Measurements from ENCODE around the gene FAM43B. TPM values are rescaled to one million over a fixed set of nuclear protein-coding genes. Genes with fewer than 3 reads are reported as not detected.

Gene FAM43B
- total RNA-seq, 2 donors from 2014 or later = not detected

- ATAC-seq (replicated peaks in 1 of 2) (no peak), DNase-seq (no peak)
- Mint-ChIP-seq H3K27ac (no peak overlapping the region), H3K27me3 (ENCODE audit: low read depth) (peaks cover 27% of the 10 kb centered on the region), H3K4me1 (ENCODE audit: low read depth) (no peaks in the 10 kb centered on the region), H3K36me3 (ENCODE audit: insufficient read depth in 2 of 2) (no peaks in the 10 kb centered on the region), H3K9me3 (no peaks in the 10 kb centered on the region), H3K4me3 (no peak overlapping the region)
Measured at GRCh38 chr1:20565234-20565633, 12.9 kb downstream of the FAM43B start.

GRCh38 chr1:20569523-20570098, 17.2 kb downstream of the FAM43B start:
- peaks cover 6% of the 10 kb centered on the region for H3K4me1 Mint-ChIP-seq (ENCODE audit: low read depth)
- DNase-seq = no peak
- peaks cover 1 to 4% of the 10 kb centered on the region in 2 donors for H3K9me3 Mint-ChIP-seq
- no peak overlapping the region for H3K27ac Mint-ChIP-seq
- H3K4me3 Mint-ChIP-seq = no peak overlapping the region
- H3K36me3 Mint-ChIP-seq (ENCODE audit: insufficient read depth in 2 of 2) = peaks cover 0 to 3% of the 10 kb centered on the region in 2 donors
- peaks cover 36% of the 10 kb centered on the region for H3K27me3 Mint-ChIP-seq (ENCODE audit: low read depth)
- no peak for ATAC-seq (replicated peaks in 1 of 2)

- ATAC-seq (replicated peaks in 1 of 2) (no peak), DNase-seq (no peak)
- Mint-ChIP-seq H3K9me3 (peaks cover 1 to 4% of the 10 kb centered on the region in 2 donors), H3K27ac (no peak overlapping the region), H3K4me1 (ENCODE audit: low read depth) (peaks cover 9% of the 10 kb centered on the region), H3K27me3 (ENCODE audit: low read depth) (peaks cover 33% of the 10 kb centered on the region), H3K4me3 (no peak overlapping the region), H3K36me3 (ENCODE audit: insufficient read depth in 2 of 2) (peaks cover 0 to 3% of the 10 kb centered on the region in 2 donors)
Measured at GRCh38 chr1:20571427-20571826, 19.1 kb downstream of the FAM43B start.

- Mint-ChIP-seq H3K4me3 (no peak overlapping the region), H3K9me3 (peaks cover 1 to 4% of the 10 kb centered on the region in 2 donors), H3K27ac (no peak overlapping the region), H3K4me1 (ENCODE audit: low read depth) (peaks cover 9% of the 10 kb centered on the region), H3K27me3 (ENCODE audit: low read depth) (peaks cover 33% of the 10 kb centered on the region), H3K36me3 (ENCODE audit: insufficient read depth in 2 of 2) (peaks cover 0 to 3% of the 10 kb centered on the region in 2 donors)
- DNase-seq = no peak
- ATAC-seq (replicated peaks in 1 of 2) = no peak
Measured at GRCh38 chr1:20573987-20574386, 21.6 kb downstream of the FAM43B start.

GRCh38 chr1:20574686-20575540, 22.5 kb downstream of the FAM43B start:
- peaks cover 9% of the 10 kb centered on the region for H3K4me1 Mint-ChIP-seq (ENCODE audit: low read depth)
- ATAC-seq (replicated peaks in 1 of 2) = peak; percentile 45 to 91

GRCh38 chr1:20575541-20576336, 23.4 kb downstream of the FAM43B start:
- no peak for ATAC-seq (replicated peaks in 1 of 2)
- peaks cover 1 to 4% of the 10 kb centered on the region in 2 donors for H3K9me3 Mint-ChIP-seq
- H3K27me3 Mint-ChIP-seq (ENCODE audit: low read depth) = peaks cover 27% of the 10 kb centered on the region
- no peak for DNase-seq
- H3K27ac Mint-ChIP-seq = no peak overlapping the region
- peaks cover 0 to 3% of the 10 kb centered on the region in 2 donors for H3K36me3 Mint-ChIP-seq (ENCODE audit: insufficient read depth in 2 of 2)
- H3K4me3 Mint-ChIP-seq = no peak overlapping the region
- H3K4me1 Mint-ChIP-seq (ENCODE audit: low read depth) = peaks cover 9% of the 10 kb centered on the region

More at GRCh38 chr1:20574686-20575540, 22.5 kb downstream of the FAM43B start:
- peak; percentile 47 to 88 for DNase-seq
- peaks cover 28% of the 10 kb centered on the region for H3K27me3 Mint-ChIP-seq (ENCODE audit: low read depth)
- H3K27ac Mint-ChIP-seq = no peak overlapping the region
- H3K4me3 Mint-ChIP-seq = no peak overlapping the region
- peaks cover 1 to 4% of the 10 kb centered on the region in 2 donors for H3K9me3 Mint-ChIP-seq
- peaks cover 0 to 3% of the 10 kb centered on the region in 2 donors for H3K36me3 Mint-ChIP-seq (ENCODE audit: insufficient read depth in 2 of 2)

GRCh38 chr1:20578062-20578461, 25.7 kb downstream of the FAM43B start:
- H3K9me3 Mint-ChIP-seq = no peaks in the 10 kb centered on the region
- no peak overlapping the region for H3K4me3 Mint-ChIP-seq
- DNase-seq (no peak), ATAC-seq (replicated peaks in 1 of 2) (no peak)
- no peak overlapping the region for H3K27ac Mint-ChIP-seq
- H3K36me3 Mint-ChIP-seq (ENCODE audit: insufficient read depth in 2 of 2) = no peaks in the 10 kb centered on the region
- H3K4me1 Mint-ChIP-seq (ENCODE audit: low read depth) = peaks cover 9% of the 10 kb centered on the region
- peaks cover 12% of the 10 kb centered on the region for H3K27me3 Mint-ChIP-seq (ENCODE audit: low read depth)

- Mint-ChIP-seq H3K4me1 (ENCODE audit: low read depth) (peaks cover 9% of the 10 kb centered on the region), H3K36me3 (ENCODE audit: insufficient read depth in 2 of 2) (no peaks in the 10 kb centered on the region), H3K4me3 (no peak overlapping the region), H3K27me3 (ENCODE audit: low read depth) (peaks cover 5% of the 10 kb centered on the region), H3K9me3 (no peaks in the 10 kb centered on the region), H3K27ac (no peak overlapping the region)
- ATAC-seq (replicated peaks in 1 of 2) (no peak), DNase-seq (no peak)
Measured at GRCh38 chr1:20578721-20579395, 26.5 kb downstream of the FAM43B start.

- ATAC-seq (replicated peaks in 1 of 2) = no peak
- H3K4me3 Mint-ChIP-seq = no peak overlapping the region
- no peak overlapping the region for H3K27ac Mint-ChIP-seq
- no peaks in the 10 kb centered on the region for H3K9me3 Mint-ChIP-seq
- no peak for DNase-seq
- H3K27me3 Mint-ChIP-seq (ENCODE audit: low read depth) = peaks cover 40% of the 10 kb centered on the region
- H3K36me3 Mint-ChIP-seq (ENCODE audit: insufficient read depth in 2 of 2) = no peaks in the 10 kb centered on the region
- H3K4me1 Mint-ChIP-seq (ENCODE audit: low read depth) = no peaks in the 10 kb centered on the region
Measured at GRCh38 chr1:20584890-20585289, 32.5 kb downstream of the FAM43B start.

- H3K4me1 Mint-ChIP-seq (ENCODE audit: low read depth) = no peaks in the 10 kb centered on the region
- H3K9me3 Mint-ChIP-seq = no peaks in the 10 kb centered on the region
- no peak for DNase-seq
- peaks cover 57% of the 10 kb centered on the region for H3K27me3 Mint-ChIP-seq (ENCODE audit: low read depth)
- H3K4me3 Mint-ChIP-seq = no peak overlapping the region
- no peaks in the 10 kb centered on the region for H3K36me3 Mint-ChIP-seq (ENCODE audit: insufficient read depth in 2 of 2)
- no peak for ATAC-seq (replicated peaks in 1 of 2)
- H3K27ac Mint-ChIP-seq = no peak overlapping the region
Measured at GRCh38 chr1:20586953-20587660, 34.7 kb downstream of the FAM43B start.

GRCh38 chr1:20587661-20588053, 35.3 kb downstream of the FAM43B start:
- H3K4me3 Mint-ChIP-seq = no peak overlapping the region
- no peak overlapping the region for H3K27ac Mint-ChIP-seq
- DNase-seq = no peak
- no peaks in the 10 kb centered on the region for H3K36me3 Mint-ChIP-seq (ENCODE audit: insufficient read depth in 2 of 2)
- H3K27me3 Mint-ChIP-seq (ENCODE audit: low read depth) = peaks cover 62% of the 10 kb centered on the region
- H3K9me3 Mint-ChIP-seq = no peaks in the 10 kb centered on the region
- no peaks in the 10 kb centered on the region for H3K4me1 Mint-ChIP-seq (ENCODE audit: low read depth)
- no peak for ATAC-seq (replicated peaks in 1 of 2)

- no peak within 1 kb of the TSS for H3K4me3 Mint-ChIP-seq
- ATAC-seq (replicated peaks in 1 of 2) = no peak
Measured at GRCh38 chr1:20588634-20589225, 36.4 kb downstream of the FAM43B start, which contains the start of gene CDA. CDA (plus strand) TSS chr1:20589097; CDS start chr1:20589130, 33 bp downstream.

More at GRCh38 chr1:20588634-20589225, 36.4 kb downstream of the FAM43B start, which contains the start of gene CDA:
- DNase-seq = no peak
- Mint-ChIP-seq H3K9me3 (no peaks in the 10 kb centered on the region), H3K27ac (no peak within 1 kb of the TSS), H3K4me1 (ENCODE audit: low read depth) (no peaks in the 10 kb centered on the region), H3K36me3 (ENCODE audit: insufficient read depth in 2 of 2) (no peaks in the 10 kb centered on the region), H3K27me3 (ENCODE audit: low read depth) (peaks cover 65% of the 10 kb centered on the region)
